ENCODE measurements around the gene TAS1R2. TPM values are rescaled to one million over a fixed set of nuclear protein-coding genes. Genes with fewer than 3 reads are reported as not detected.

The TAS1R2 gene
- total RNA-seq, 6 experiments from 2014 or later, result 0.07 TPM; not detected in 5

DNA sequence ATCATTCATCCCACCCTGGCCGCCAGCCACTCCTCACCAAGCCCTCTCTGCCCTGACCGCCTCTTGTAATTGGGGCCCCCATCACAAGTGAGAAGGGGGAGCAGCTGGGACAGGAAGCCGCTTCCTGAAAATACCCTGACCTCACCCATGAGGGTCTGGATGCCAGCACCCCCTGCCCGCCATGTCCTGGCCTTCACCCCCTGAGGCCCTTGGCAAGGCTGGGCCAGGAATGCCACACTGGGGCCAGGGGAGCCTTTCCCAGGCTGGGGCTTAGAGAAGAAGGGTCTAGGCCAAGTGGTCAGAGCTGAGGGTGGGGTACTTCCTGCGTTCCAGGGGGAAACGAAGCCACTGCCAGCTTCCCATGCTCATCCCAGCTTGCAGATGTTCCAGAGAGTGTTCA lies 60.5 kb downstream of the TAS1R2 start:
- H3K27me3 ChIP-seq, result no peaks in the 10 kb centered on the region
- intact Hi-C loops (cut with DNase I), result no loop called here
- 93% methylated on average over 3 of the region's 6 CpGs for WGBS (ENCODE audit: insufficient coverage, low coverage, low lambda C conversion rate, missing lambda C conversion rate)
- H3K4me1 ChIP-seq, result no peaks in the 10 kb centered on the region
- TF ChIP-seq POLR2A (IDR thresholded peaks at IDR 0.05), result no peak
- TF ChIP-seq, protein P1, sequence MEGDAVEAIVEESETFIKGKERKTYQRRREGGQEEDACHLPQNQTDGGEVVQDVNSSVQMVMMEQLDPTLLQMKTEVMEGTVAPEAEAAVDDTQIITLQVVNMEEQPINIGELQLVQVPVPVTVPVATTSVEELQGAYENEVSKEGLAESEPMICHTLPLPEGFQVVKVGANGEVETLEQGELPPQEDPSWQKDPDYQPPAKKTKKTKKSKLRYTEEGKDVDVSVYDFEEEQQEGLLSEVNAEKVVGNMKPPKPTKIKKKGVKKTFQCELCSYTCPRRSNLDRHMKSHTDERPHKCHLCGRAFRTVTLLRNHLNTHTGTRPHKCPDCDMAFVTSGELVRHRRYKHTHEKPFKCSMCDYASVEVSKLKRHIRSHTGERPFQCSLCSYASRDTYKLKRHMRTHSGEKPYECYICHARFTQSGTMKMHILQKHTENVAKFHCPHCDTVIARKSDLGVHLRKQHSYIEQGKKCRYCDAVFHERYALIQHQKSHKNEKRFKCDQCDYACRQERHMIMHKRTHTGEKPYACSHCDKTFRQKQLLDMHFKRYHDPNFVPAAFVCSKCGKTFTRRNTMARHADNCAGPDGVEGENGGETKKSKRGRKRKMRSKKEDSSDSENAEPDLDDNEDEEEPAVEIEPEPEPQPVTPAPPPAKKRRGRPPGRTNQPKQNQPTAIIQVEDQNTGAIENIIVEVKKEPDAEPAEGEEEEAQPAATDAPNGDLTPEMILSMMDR (IDR thresholded peaks at IDR 0.05), result no peak
- ATAC-seq, result no peak
- no peak overlapping the region for H3K27ac ChIP-seq
- no peaks in the 10 kb centered on the region for H3K36me3 ChIP-seq
- H3K9me3 ChIP-seq, result no peaks in the 10 kb centered on the region
- no peak for DNase-seq
- H3K4me3 ChIP-seq, result no peak overlapping the region

DNA sequence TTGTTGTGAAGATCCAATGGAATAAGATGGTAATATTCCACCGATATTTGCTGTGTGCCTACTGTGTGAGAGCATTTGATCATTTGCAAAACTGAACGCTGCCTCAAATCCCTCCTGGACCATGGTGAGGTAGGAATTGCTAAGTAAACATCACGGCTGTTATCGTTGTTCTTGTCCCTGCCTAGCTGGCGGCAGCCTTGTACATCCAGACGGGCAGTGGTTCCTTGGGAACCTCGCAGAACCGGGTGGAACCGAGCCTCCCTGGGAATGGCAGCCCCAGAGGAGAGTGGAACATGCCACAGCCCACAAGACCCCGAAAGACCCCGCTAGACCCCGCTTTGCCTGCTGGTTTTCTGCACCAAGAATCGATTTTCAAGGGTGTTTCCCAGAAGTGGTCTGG lies 60.9 kb downstream of the TAS1R2 start:
- H3K27me3 ChIP-seq, result no peaks in the 10 kb centered on the region
- DNase-seq (no peak), ATAC-seq (no peak)
- no peaks in the 10 kb centered on the region for H3K36me3 ChIP-seq
- no peak overlapping the region for H3K4me3 ChIP-seq
- TF ChIP-seq, protein P1 (IDR thresholded peaks at IDR 0.05), result no peak
- no peak for TF ChIP-seq POLR2A (IDR thresholded peaks at IDR 0.05)
- intact Hi-C loops (cut with DNase I), result no loop called here
- WGBS (ENCODE audit: insufficient coverage, low coverage, low lambda C conversion rate, missing lambda C conversion rate), result 67% methylated on average over 3 of the region's 13 CpGs
- no peaks in the 10 kb centered on the region for H3K9me3 ChIP-seq
- no peaks in the 10 kb centered on the region for H3K4me1 ChIP-seq
- H3K27ac ChIP-seq, result no peak overlapping the region

DNA sequence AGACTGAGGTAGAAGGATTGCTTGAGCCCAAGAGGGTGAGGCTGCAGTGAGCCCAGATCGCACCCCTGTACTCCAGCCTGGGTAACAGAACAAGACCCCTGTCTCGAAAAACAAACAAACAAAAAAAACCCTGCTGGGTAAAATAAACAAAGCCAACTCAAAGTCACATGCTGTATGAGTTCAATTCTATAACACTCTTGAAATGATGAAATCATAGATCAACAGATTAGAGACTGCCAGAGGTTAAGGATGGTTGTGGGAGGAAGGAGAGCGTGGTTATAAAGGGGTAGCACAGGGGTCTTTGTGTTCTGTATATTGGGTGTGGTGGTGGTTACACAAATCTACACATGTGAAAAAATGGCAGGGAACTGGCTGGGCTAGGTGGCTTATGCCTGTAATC lies 62.5 kb downstream of the TAS1R2 start:
- Histone ChIP-seq H3K27ac (no peak overlapping the region), H3K36me3 (no peaks in the 10 kb centered on the region), H3K4me1 (no peaks in the 10 kb centered on the region), H3K9me3 (no peaks in the 10 kb centered on the region), H3K4me3 (no peak overlapping the region), H3K27me3 (no peaks in the 10 kb centered on the region)
- intact Hi-C loops (cut with DNase I), result no loop called here
- WGBS (ENCODE audit: insufficient coverage, low coverage, low lambda C conversion rate, missing lambda C conversion rate), result 70% methylated on average over 3 of the region's 3 CpGs
- DNase-seq (no peak), ATAC-seq (no peak)
- no peak for TF ChIP-seq POLR2A (IDR thresholded peaks at IDR 0.05)
- TF ChIP-seq, protein P1 (IDR thresholded peaks at IDR 0.05), result no peak

DNA sequence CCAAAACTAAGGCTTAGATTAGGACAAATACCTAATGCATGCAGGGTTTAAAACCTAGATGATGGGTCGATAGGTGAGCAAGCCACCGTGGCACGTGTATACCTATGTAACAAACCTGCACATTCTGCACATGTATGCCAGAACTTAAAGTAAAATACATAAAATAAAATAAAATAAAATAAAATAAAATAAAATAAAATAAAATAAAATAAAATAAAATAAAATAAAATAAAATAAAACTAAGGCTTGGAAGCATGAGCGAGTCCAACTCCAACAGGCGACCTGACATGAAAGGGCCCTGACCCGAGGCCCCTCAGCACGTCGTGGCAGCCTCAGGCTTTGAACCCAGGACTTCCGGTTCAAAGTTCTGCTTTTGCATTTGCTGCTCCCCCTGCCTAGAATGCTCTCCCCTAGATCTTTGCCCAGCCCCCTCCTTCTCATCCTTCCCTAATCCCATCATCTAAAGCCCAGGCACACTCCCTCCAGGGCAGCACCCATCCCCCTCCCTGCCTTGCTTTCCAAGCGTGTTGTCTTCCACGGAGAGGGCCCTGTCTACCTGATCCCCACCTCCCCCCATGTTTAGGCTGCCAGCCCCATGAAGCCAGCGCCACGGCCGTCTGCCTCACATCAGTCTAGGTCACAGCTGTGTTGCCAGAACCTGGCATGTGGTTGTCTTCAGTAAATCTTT lies 64.3 kb downstream of the TAS1R2 start:
- Histone ChIP-seq H3K9me3 (no peaks in the 10 kb centered on the region), H3K4me3 (no peak overlapping the region), H3K36me3 (no peaks in the 10 kb centered on the region), H3K4me1 (no peaks in the 10 kb centered on the region), H3K27ac (no peak overlapping the region), H3K27me3 (no peaks in the 10 kb centered on the region)
- no peak for ATAC-seq
- TF ChIP-seq POLR2A (IDR thresholded peaks at IDR 0.05), result no peak
- TF ChIP-seq, protein P1 (IDR thresholded peaks at IDR 0.05), result no peak
- no peak for DNase-seq
- WGBS (ENCODE audit: insufficient coverage, low coverage, low lambda C conversion rate, missing lambda C conversion rate), result 54% methylated on average over 14 of the region's 14 CpGs
- intact Hi-C loops (cut with DNase I), result no loop called here
